T-cell (primary cell): ENCODE measurements around the gene GUCA2A. TPM values are rescaled to one million over a fixed set of nuclear protein-coding genes. Genes with fewer than 3 reads are reported as not detected.

Experiments used
- ATAC-seq, 4 experiments: fragments of 200-7000 bp in 3 of 4; fragments of 150-1000 bp in 1 of 4; cut with Tn5 transposase; replicated peaks in 1 of 4; 1 replicate in 3 of 4; 2 replicates in 1 of 4; pipeline ENCODE4 v1.10.0; 2021; ENCODE audit warnings: moderate library complexity in 3 of 4, mild to moderate bottlenecking in 2 of 4, moderate number of reproducible peaks in 1 of 4
- CTCF ChIA-PET, 2 donors: fragments of 300-600 bp; sonication (Branson Sonifier 250); formaldehyde crosslinking; loops; one replicate each; lab custom pipeline; 2022; ENCODE audit warnings: antibody characterized with exemption in 2 of 2; lab: Charles Lee
- POLR2A ChIA-PET, 2 donors: fragments of 300-600 bp; sonication (Branson Sonifier 250); formaldehyde crosslinking; loops; one replicate each; lab custom pipeline; 2022; ENCODE audit warnings: antibody characterized with exemption in 2 of 2; lab: Charles Lee
- DNase-seq, 35 experiments: peaks; one replicate each; pipeline versions ENCODE4 v3.0.0 to v3.0.0-alpha.2; 2013 to 2023
- H3K27ac ChIP-seq: one replicate; pipeline ENCODE4 v1.5.1; 2013; ENCODE audit warnings: low read length
- H3K27me3 ChIP-seq, 2 experiments: replicated peaks in 1 of 2; 1 replicate in 1 of 2; 2 replicates in 1 of 2; pipeline versions ENCODE4 v1.6.1 to v1.7.0; 2013; ENCODE audit warnings: low read length in 1 of 2, mixed read lengths in 1 of 2; ENCODE audit not compliant: control insufficient read depth in 2 of 2, insufficient read depth in 2 of 2; ENCODE audit errors: extremely low read depth in 1 of 2
- H3K36me3 ChIP-seq, 2 donors: 1 replicate in 1 of 2; 2 replicates in 1 of 2; pipeline versions ENCODE4 v1.6.1 to v1.7.0; 2013; ENCODE audit warnings: low read length in 1 of 2; ENCODE audit not compliant: control insufficient read depth in 2 of 2, insufficient read depth in 1 of 2; ENCODE audit errors: extremely low read depth in 1 of 2
- H3K4me1 ChIP-seq, 2 experiments: 1 replicate in 1 of 2; 2 replicates in 1 of 2; pipeline versions ENCODE4 v1.6.1 to v1.7.0; 2013; ENCODE audit warnings: low read length in 2 of 2, mixed read lengths in 1 of 2; ENCODE audit not compliant: insufficient read depth in 2 of 2, control insufficient read depth in 1 of 2; ENCODE audit errors: extremely low read depth in 1 of 2
- H3K4me3 ChIP-seq, 2 donors: 1 replicate in 1 of 2; 2 replicates in 1 of 2; pipeline versions ENCODE4 v1.5.1 to v1.7.0; 2013; ENCODE audit warnings: mild to moderate bottlenecking in 2 of 2, low read length in 1 of 2, moderate library complexity in 1 of 2; ENCODE audit not compliant: control insufficient read depth in 1 of 2; ENCODE audit errors: extremely low read depth in 1 of 2
- H3K9me3 ChIP-seq: 2 replicates; pipeline ENCODE4 v1.7.0; 2013
- H3K27ac Mint-ChIP-seq, 2 donors: one replicate each; pipeline ENCODE4 v1.8.0; 2020 to 2021; ENCODE audit warnings: mild to moderate bottlenecking in 2 of 2, mixed read lengths in 2 of 2
- H3K27me3 Mint-ChIP-seq, 2 donors: one replicate each; pipeline ENCODE4 v1.8.0; 2021 to 2022; ENCODE audit warnings: mixed read lengths in 2 of 2
- H3K36me3 Mint-ChIP-seq: one replicate; pipeline ENCODE4 v1.8.0; 2021; ENCODE audit warnings: mixed read lengths
- H3K4me1 Mint-ChIP-seq, 3 donors: one replicate each; pipeline ENCODE4 v1.8.0; 2020 to 2022; ENCODE audit warnings: mixed read lengths in 3 of 3, mild to moderate bottlenecking in 1 of 3
- H3K4me3 Mint-ChIP-seq, 3 donors: one replicate each; pipeline ENCODE4 v1.8.0; 2020 to 2022; ENCODE audit warnings: mild to moderate bottlenecking in 3 of 3, mixed read lengths in 3 of 3, moderate library complexity in 3 of 3
- H3K9me3 Mint-ChIP-seq, 3 donors: one replicate each; pipeline ENCODE4 v1.8.0; 2020 to 2022; ENCODE audit warnings: mixed read lengths in 3 of 3
- WGBS: methylation state at CpG from one replicate; pipeline ENCODE4 v1.1.5; 2013; ENCODE audit warnings: missing lambda C conversion rate; ENCODE audit not compliant: insufficient coverage; 5-methylcytosine and 5-hydroxymethylcytosine counted together
- total RNA-seq, 35 experiments: library from RNA in 6 of 35; stranded (reverse) in 6 of 35; fragments of 120-200 nt in 1 of 35; gene quantifications; one replicate each; pipeline versions ENCODE4 v1.2.1 to v1.2.4 and lab custom pipeline; 2013 to 2026

GUCA2A gene
- total RNA-seq, 5 donors from 2014 or later (not counting 1 experiment from before 2014, with no cell fraction given), result not detected

DNA sequence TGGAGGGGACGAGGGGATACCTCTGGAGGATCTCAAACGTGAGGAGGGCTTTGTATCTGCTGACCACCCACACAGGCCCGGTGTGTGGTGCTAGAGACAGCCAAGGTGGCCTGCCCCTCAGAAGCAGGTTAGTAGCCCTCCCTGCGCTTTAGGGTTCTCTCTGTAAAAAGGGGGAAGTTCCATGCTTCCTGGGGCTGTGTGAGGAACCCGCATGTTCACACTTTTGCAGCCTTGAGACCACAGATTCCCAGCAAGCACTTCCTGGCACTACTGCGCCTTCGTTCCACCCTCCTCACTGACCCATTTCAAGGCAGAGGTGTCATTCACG lies 19.2 kb downstream of the GUCA2A start:
- ATAC-seq (no peak), DNase-seq (no peak)
- Histone ChIP-seq H3K4me3 (no peak overlapping the region), H3K27ac (no peak overlapping the region), H3K4me1 (no peaks in the 10 kb centered on the region), H3K36me3 (no peaks in the 10 kb centered on the region), H3K27me3 (peaks cover 0 to 35% of the 10 kb centered on the region in 2 experiments), H3K9me3 (no peaks in the 10 kb centered on the region)
- Mint-ChIP-seq H3K4me3 (no peak overlapping the region), H3K27ac (no peak overlapping the region), H3K9me3 (no peaks in the 10 kb centered on the region), H3K4me1 (peaks cover 6 to 8% (median 6%) of the 10 kb centered on the region in 3 donors), H3K27me3 (peaks cover 10 to 29% of the 10 kb centered on the region in 2 donors), H3K36me3 (no peaks in the 10 kb centered on the region)
- CTCF ChIA-PET, result no interaction called here
- POLR2A ChIA-PET, result no interaction called here
- WGBS, result 32% methylated on average over 7 of the region's 8 CpGs

GRCh38 chr1:42144711-42145388 lies 19.7 kb downstream of the GUCA2A start:
- Histone ChIP-seq H3K27ac (no peak overlapping the region), H3K4me3 (no peak overlapping the region), H3K27me3 (peaks cover 0 to 34% of the 10 kb centered on the region in 2 experiments), H3K36me3 (no peaks in the 10 kb centered on the region), H3K4me1 (no peaks in the 10 kb centered on the region), H3K9me3 (no peaks in the 10 kb centered on the region)
- H3K27me3 Mint-ChIP-seq, result peaks cover 5 to 26% of the 10 kb centered on the region in 2 donors
- ChIA-PET CTCF (no interaction called here), POLR2A (no interaction called here)
- no peak for DNase-seq
- no peaks in the 10 kb centered on the region for H3K36me3 Mint-ChIP-seq
- no peak overlapping the region for H3K27ac Mint-ChIP-seq
- WGBS, result 79% methylated on average over 11 of the region's 12 CpGs
- no peak overlapping the region for H3K4me3 Mint-ChIP-seq
- H3K9me3 Mint-ChIP-seq, result no peaks in the 10 kb centered on the region
- no peak for ATAC-seq
- H3K4me1 Mint-ChIP-seq, result peaks cover 6 to 8% (median 6%) of the 10 kb centered on the region in 3 donors

DNA sequence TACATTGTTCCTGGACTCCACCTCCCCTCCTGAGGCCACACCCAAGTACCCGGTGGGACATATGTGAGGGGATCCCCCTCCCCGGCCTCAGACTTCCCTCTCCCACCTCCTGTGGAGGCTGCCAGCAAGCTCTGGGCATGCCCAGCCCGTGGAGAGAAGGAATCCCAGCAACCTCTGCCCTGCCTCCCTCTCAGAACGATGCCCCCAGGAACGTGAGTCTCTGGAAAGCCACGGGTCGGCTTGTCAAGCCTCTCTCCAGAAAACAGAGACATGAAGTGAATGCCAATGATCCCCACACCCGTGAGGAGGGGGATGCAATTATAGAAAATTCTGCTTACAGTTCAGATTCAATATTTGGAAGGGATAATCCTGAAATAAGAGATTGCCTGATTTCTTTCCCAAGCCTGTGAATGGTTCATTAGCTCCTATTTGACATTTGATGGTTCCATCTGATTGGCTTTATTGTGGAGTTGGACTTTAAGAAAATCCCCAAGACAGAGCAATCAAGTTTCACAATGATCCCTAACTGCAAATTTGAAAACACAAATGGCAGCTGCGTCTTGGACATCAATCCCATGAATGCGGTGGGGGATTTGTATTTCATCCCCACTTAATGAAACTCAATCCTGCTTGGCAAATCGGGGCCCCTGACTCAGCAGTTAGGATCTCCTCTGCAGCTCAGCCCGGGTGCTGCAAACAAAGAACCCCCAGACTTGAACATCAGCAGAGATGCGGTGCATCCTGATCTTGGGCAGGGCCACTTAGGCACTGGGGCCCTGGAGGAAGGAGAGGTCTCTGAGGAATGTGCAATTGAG lies 20.4 kb downstream of the GUCA2A start:
- H3K27ac Mint-ChIP-seq, result no peak overlapping the region
- Histone ChIP-seq H3K36me3 (no peaks in the 10 kb centered on the region), H3K27ac (no peak overlapping the region), H3K9me3 (no peaks in the 10 kb centered on the region), H3K4me3 (no peak overlapping the region), H3K27me3 (peaks cover 0 to 34% of the 10 kb centered on the region in 2 experiments), H3K4me1 (no peaks in the 10 kb centered on the region)
- peaks cover 5 to 27% of the 10 kb centered on the region in 2 donors for H3K27me3 Mint-ChIP-seq
- no peaks in the 10 kb centered on the region for H3K36me3 Mint-ChIP-seq
- ATAC-seq (no peak), DNase-seq (no peak)
- peaks cover 6 to 8% (median 6%) of the 10 kb centered on the region in 3 donors for H3K4me1 Mint-ChIP-seq
- POLR2A ChIA-PET, result no interaction called here
- CTCF ChIA-PET, result no interaction called here
- 63% methylated on average over 4 of the region's 13 CpGs for WGBS
- H3K4me3 Mint-ChIP-seq, result no peak overlapping the region
- H3K9me3 Mint-ChIP-seq, result no peaks in the 10 kb centered on the region

DNA sequence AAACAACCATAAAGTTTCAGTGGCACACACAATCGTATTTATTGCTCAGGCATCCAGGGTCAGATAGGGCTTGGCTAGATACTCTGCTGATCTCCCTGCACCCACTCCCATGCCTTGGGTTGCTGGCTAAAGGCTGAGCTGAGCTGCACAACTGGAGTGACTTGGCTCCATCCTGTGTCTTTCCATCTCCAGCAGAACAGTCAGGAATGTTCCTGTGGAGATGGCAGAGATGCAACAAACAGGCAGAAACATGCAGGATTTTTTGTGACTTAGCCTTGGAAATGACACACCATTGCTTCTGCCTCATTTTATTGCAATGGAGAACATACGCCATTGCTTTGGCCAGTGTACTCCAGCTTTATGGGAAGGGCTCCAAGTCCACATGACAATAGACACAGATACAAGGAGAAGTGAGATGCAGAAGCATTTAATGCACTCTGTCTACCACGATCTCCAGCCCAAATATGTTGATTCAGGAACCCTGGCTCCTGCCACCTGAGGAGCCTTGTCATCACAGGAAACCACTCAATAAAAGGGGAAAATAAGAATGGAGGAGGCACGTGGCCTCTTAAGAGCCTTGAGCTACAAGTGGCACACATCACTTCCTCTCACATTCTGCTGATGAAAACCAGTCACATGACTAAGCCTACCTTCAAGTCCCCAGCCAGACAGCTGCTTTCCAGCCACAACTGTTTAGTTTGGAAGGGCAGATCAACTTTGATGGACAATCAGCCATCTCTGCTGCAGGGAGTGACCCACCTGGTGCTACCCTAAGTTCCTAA lies 21.5 kb downstream of the GUCA2A start:
- peaks cover 6 to 8% (median 6%) of the 10 kb centered on the region in 3 donors for H3K4me1 Mint-ChIP-seq
- no peak overlapping the region for H3K4me3 ChIP-seq
- DNase-seq, result no peak
- peaks cover 0 to 34% of the 10 kb centered on the region in 2 experiments for H3K27me3 ChIP-seq
- WGBS, result 100% methylated on average over 1 of the region's 4 CpGs
- H3K27ac ChIP-seq, result no peak overlapping the region
- H3K4me3 Mint-ChIP-seq, result no peak overlapping the region
- ChIA-PET POLR2A (no interaction called here), CTCF (no interaction called here)
- no peaks in the 10 kb centered on the region for H3K36me3 Mint-ChIP-seq
- H3K27me3 Mint-ChIP-seq, result peaks cover 11 to 29% of the 10 kb centered on the region in 2 donors
- no peak for ATAC-seq
- no peaks in the 10 kb centered on the region for H3K9me3 ChIP-seq
- no peaks in the 10 kb centered on the region for H3K36me3 ChIP-seq
- H3K9me3 Mint-ChIP-seq, result no peaks in the 10 kb centered on the region
- H3K27ac Mint-ChIP-seq, result no peak overlapping the region
- H3K4me1 ChIP-seq, result no peaks in the 10 kb centered on the region

GRCh38 chr1:42141978-42142377 lies 22.6 kb downstream of the GUCA2A start:
- Mint-ChIP-seq H3K9me3 (no peaks in the 10 kb centered on the region), H3K4me1 (peaks cover 6 to 8% (median 6%) of the 10 kb centered on the region in 3 donors), H3K4me3 (no peak overlapping the region), H3K27ac (no peak overlapping the region), H3K27me3 (peaks cover 11 to 29% of the 10 kb centered on the region in 2 donors), H3K36me3 (no peaks in the 10 kb centered on the region)
- Histone ChIP-seq H3K27ac (no peak overlapping the region), H3K36me3 (no peaks in the 10 kb centered on the region), H3K27me3 (peaks cover 0 to 41% of the 10 kb centered on the region in 2 experiments), H3K4me3 (no peak overlapping the region), H3K9me3 (no peaks in the 10 kb centered on the region), H3K4me1 (no peaks in the 10 kb centered on the region)
- POLR2A ChIA-PET, result no interaction called here
- 92% methylated on average over 5 of the region's 5 CpGs for WGBS
- DNase-seq, result no peak
- CTCF ChIA-PET, result no interaction called here
- ATAC-seq, result no peak

DNA sequence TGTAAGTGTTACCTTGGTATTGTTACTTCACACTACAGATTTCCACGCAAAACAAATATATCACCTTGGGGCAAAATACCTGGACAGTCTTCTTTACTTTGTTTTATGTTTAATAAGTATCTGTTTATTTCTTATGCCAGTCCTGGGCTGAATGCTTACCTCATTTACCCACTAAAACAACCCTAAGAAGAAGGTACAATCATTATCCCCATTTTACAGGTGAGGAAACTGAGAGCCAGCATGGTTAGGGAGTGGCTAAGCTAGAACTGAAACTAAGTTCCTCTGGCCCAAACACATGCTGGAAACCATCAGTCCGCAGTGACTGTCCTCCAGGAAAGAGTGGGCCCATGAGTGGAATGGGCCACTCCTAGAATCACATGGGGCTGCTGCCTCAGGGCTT lies 24.4 kb downstream of the GUCA2A start:
- POLR2A ChIA-PET, result no interaction called here
- 88% methylated on average over 1 of the region's 2 CpGs for WGBS
- Mint-ChIP-seq H3K4me3 (no peak overlapping the region), H3K9me3 (no peaks in the 10 kb centered on the region), H3K36me3 (no peaks in the 10 kb centered on the region), H3K27me3 (peaks cover 11 to 34% of the 10 kb centered on the region in 2 donors), H3K4me1 (peaks cover 6 to 8% (median 6%) of the 10 kb centered on the region in 3 donors), H3K27ac (no peak overlapping the region)
- ATAC-seq (no peak), DNase-seq (no peak)
- Histone ChIP-seq H3K9me3 (no peaks in the 10 kb centered on the region), H3K27me3 (peaks cover 0 to 23% of the 10 kb centered on the region in 2 experiments), H3K36me3 (no peaks in the 10 kb centered on the region), H3K4me3 (no peak overlapping the region), H3K27ac (no peak overlapping the region), H3K4me1 (no peaks in the 10 kb centered on the region)
- CTCF ChIA-PET, result no interaction called here
